HG03039 (cell line): Measurements from ENCODE around the gene CACNB2.

Source experiments
- ATAC-seq: cut with Tn5 transposase; IDR thresholded peaks from one replicate; pipeline ENCODE4 v1.9.1; 2021; ENCODE audit warnings: mild to moderate bottlenecking, moderate library complexity; ENCODE audit not compliant: unreplicated experiment

The CACNB2 gene

GRCh38 chr10:18497806-18498369 lies 357.7 kb downstream of the CACNB2 start:
- ATAC-seq: no peak

GRCh38 chr10:18498998-18499397 lies 358.8 kb downstream of the CACNB2 start:
- ATAC-seq: no peak

GRCh38 chr10:18500576-18500975 lies 360.4 kb downstream of the CACNB2 start:
- ATAC-seq: no peak

- ATAC-seq: peak; percentile 72
Measured at GRCh38 chr10:18501198-18501597, 361.0 kb downstream of the CACNB2 start.

- ATAC-seq: no peak
Measured at GRCh38 chr10:18501629-18502028, 361.4 kb downstream of the CACNB2 start.

- no peak for ATAC-seq
Measured at GRCh38 chr10:18504161-18504560, 363.9 kb downstream of the CACNB2 start.

GRCh38 chr10:18505456-18506118 lies 365.4 kb downstream of the CACNB2 start:
- ATAC-seq: no peak

GRCh38 chr10:18508587-18508986 lies 368.4 kb downstream of the CACNB2 start:
- ATAC-seq: no peak

- ATAC-seq: no peak
Measured at GRCh38 chr10:18514537-18514936, 374.3 kb downstream of the CACNB2 start.

- no peak for ATAC-seq
Measured at GRCh38 chr10:18516851-18517250, 376.6 kb downstream of the CACNB2 start.

- ATAC-seq: no peak
Measured at GRCh38 chr10:18523025-18523424, 382.8 kb downstream of the CACNB2 start.

- ATAC-seq: no peak
Measured at GRCh38 chr10:18523858-18524257, 383.6 kb downstream of the CACNB2 start.

GRCh38 chr10:18527687-18528086 lies 387.5 kb downstream of the CACNB2 start:
- no peak for ATAC-seq

GRCh38 chr10:18528292-18528691 lies 388.1 kb downstream of the CACNB2 start:
- ATAC-seq: no peak

- ATAC-seq: no peak
Measured at GRCh38 chr10:18532881-18533535, 392.8 kb downstream of the CACNB2 start.

- no peak for ATAC-seq
Measured at GRCh38 chr10:18533896-18534295, 393.7 kb downstream of the CACNB2 start.

- no peak for ATAC-seq
Measured at GRCh38 chr10:18539335-18539734, 399.1 kb downstream of the CACNB2 start.

GRCh38 chr10:18540195-18540594 lies 400.0 kb downstream of the CACNB2 start:
- ATAC-seq: no peak

- ATAC-seq: no peak
Measured at GRCh38 chr10:18542832-18543231, 402.6 kb downstream of the CACNB2 start.

GRCh38 chr10:18545621-18546305 lies 405.5 kb downstream of the CACNB2 start:
- no peak for ATAC-seq

- no peak for ATAC-seq
Measured at GRCh38 chr10:18549105-18549504, 408.9 kb downstream of the CACNB2 start.

GRCh38 chr10:18551473-18551872 lies 411.2 kb downstream of the CACNB2 start:
- no peak for ATAC-seq
